ENCODE results near the gene FAAP100.
A peak's percentile ranks its signal among the peaks of the same experiment; 100 is the strongest.

FAAP100 gene

DNA sequence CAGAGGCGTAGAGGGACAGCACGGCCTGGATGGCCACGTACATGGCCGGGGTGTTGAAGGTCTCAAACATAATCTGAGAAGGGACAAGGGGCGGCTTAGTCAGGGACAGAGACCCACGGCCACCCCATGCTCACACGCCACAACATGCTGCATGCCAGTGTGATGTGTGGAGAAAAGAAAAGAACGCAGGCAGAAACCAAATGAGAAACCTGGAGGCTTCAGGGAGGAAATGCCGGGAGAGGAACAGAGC lies 40.7 kb downstream of the FAAP100 start:
- ChIA-PET POLR2A (interaction anchor here (1.0 to 7.5 kb wide), 7 partner anchors 12 to 219 kb away, joined by 3 to 66 read pairs (median 6); partner anchors contain the start of gene BAHCC1), CTCF (interaction anchor here (1.0 kb wide), 1 partner anchor 115 kb away, joined by 3 read pairs; no protein-coding TSS in a partner anchor)
- DNase-seq (ENCODE audit: extremely low spot score), result no peak
- no peak for TF ChIP-seq BHLHE40 (IDR thresholded peaks at IDR 0.05; ENCODE audit: borderline replicate concordance)
- no peak for TF ChIP-seq L3MBTL2 (conservative IDR thresholded peaks at IDR 0.05)
- TF ChIP-seq TARDBP (IDR thresholded peaks at IDR 0.05), result no peak
- no peak for TF ChIP-seq NFRKB (IDR thresholded peaks at IDR 0.05)
- no peak for TF ChIP-seq FOXA1 (IDR thresholded peaks at IDR 0.05)
- TF ChIP-seq ARNT (IDR thresholded peaks at IDR 0.05), result no peak
- TF ChIP-seq LEF1 (IDR thresholded peaks at IDR 0.05; ENCODE audit: borderline replicate concordance), result no peak
- no peak for TF ChIP-seq SP1 (IDR thresholded peaks at IDR 0.05)
- no peak for TF ChIP-seq HDGF (IDR thresholded peaks at IDR 0.05; ENCODE audit: borderline replicate concordance)
- no peak for TF ChIP-seq SUZ12 (IDR thresholded peaks at IDR 0.05)
- TF ChIP-seq FOXK2 (IDR thresholded peaks at IDR 0.05), result no peak
- no peak for TF ChIP-seq ZNF384 (IDR thresholded peaks at IDR 0.05)
- no peak for TF ChIP-seq FOXM1 (IDR thresholded peaks at IDR 0.05; ENCODE audit: borderline replicate concordance)
- TF ChIP-seq CTBP1 (IDR thresholded peaks at IDR 0.05; ENCODE audit: borderline replicate concordance), result no peak
- TF ChIP-seq, protein P1, sequence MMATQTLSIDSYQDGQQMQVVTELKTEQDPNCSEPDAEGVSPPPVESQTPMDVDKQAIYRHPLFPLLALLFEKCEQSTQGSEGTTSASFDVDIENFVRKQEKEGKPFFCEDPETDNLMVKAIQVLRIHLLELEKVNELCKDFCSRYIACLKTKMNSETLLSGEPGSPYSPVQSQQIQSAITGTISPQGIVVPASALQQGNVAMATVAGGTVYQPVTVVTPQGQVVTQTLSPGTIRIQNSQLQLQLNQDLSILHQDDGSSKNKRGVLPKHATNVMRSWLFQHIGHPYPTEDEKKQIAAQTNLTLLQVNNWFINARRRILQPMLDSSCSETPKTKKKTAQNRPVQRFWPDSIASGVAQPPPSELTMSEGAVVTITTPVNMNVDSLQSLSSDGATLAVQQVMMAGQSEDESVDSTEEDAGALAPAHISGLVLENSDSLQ (IDR thresholded peaks at IDR 0.05), result no peak
- TF ChIP-seq ELF4 (IDR thresholded peaks at IDR 0.05), result no peak

DNA sequence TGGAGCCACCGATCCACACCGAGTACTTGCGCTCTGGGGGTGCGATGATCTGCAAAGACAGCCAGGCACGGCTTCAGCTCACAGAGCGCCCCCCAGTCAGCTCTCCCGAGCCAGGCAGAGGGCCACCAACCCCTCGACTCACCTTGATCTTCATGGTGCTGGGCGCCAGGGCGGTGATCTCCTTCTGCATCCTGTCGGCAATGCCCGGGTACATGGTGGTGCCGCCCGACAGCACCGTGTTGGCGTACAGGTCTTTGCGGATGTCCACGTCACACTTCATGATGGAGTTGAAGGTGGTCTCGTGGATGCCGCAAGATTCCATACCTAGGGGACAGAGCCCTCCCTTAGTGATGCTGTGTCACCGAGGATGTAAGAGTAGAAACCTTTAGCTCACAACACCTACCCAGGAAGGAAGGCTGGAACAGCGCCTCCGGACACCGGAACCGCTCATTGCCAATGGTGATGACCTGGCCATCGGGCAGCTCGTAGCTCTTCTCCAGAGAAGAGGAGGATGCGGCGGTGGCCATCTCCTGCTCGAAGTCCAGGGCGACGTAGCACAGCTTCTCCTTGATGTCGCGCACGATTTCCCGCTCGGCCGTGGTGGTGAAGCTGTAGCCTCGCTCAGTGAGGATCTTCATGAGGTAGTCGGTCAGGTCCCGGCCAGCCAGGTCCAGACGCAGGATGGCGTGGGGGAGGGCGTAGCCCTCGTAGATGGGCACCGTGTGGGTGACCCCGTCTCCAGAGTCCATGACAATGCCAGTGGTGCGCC lies 41.2 kb downstream of the FAAP100 start:
- ChIA-PET CTCF (interaction anchor here (1.0 to 1.2 kb wide), 2 partner anchors 26 to 114 kb away, joined by 3 to 6 read pairs; no protein-coding TSS in a partner anchor), POLR2A (interaction anchor here (0.8 to 7.5 kb wide), 10 partner anchors 11 to 272 kb away, joined by 3 to 66 read pairs (median 4); partner anchors contain the start of genes BAHCC1, FAAP100 and NDUFAF8)
- no peak for DNase-seq (ENCODE audit: extremely low spot score)
- TF ChIP-seq CTBP1 (IDR thresholded peaks at IDR 0.05; ENCODE audit: borderline replicate concordance) (no peak), SUZ12 (IDR thresholded peaks at IDR 0.05) (no peak), ELF4 (IDR thresholded peaks at IDR 0.05) (no peak), TARDBP (IDR thresholded peaks at IDR 0.05) (no peak), ARNT (IDR thresholded peaks at IDR 0.05) (no peak), LEF1 (IDR thresholded peaks at IDR 0.05; ENCODE audit: borderline replicate concordance) (no peak), NFRKB (IDR thresholded peaks at IDR 0.05) (no peak), FOXA1 (IDR thresholded peaks at IDR 0.05) (no peak), HDGF (IDR thresholded peaks at IDR 0.05; ENCODE audit: borderline replicate concordance) (no peak), FOXM1 (IDR thresholded peaks at IDR 0.05; ENCODE audit: borderline replicate concordance) (no peak), L3MBTL2 (conservative IDR thresholded peaks at IDR 0.05) (no peak)
- TF ChIP-seq, protein P1 (IDR thresholded peaks at IDR 0.05), result no peak

DNA sequence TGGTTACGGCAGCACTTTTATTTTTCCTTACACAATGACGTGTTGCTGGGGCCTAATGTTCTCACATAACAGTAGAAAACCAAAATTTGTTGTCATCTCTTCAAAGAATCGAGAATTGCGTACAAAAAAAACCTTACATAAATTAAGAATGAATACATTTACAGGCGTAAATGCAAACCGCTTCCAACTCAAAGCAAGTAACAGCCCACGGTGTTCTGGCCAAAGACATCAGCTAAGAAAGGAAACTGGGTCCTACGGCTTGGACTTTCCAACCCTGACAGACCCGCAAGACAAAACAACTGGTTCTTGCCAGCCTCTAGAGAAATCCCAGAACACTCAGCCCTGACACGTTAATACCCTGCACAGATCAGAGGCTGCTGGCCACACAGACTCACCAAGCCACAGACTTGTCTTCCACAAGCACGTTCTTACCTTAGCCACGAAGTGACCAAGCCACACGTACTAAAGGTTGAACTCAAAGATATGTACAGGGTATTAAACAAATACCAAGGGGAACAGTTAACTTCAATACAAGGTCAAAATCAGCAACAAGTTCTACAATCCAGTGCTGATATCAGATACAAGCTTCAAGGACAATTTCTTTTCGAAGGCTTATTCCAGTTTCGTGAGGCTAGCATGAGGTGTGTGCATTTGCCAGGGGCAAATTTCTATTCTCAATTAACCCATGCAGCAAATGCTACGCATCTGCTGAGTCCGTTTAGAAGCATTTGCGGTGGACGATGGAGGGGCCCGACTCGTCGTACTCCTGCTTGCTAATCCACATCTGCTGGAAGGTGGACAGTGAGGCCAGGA lies 42.0 kb downstream of the FAAP100 start:
- ChIA-PET CTCF (interaction anchor here (1.0 to 1.2 kb wide), 2 partner anchors 25 to 113 kb away, joined by 3 to 6 read pairs; no protein-coding TSS in a partner anchor), POLR2A (interaction anchor here (0.8 to 3.2 kb wide), 10 partner anchors 10 to 271 kb away, joined by 3 to 18 read pairs (median 6); partner anchors contain the start of genes BAHCC1, FAAP100 and NDUFAF8)
- TF ChIP-seq SUZ12 (IDR thresholded peaks at IDR 0.05) (no peak), CTBP1 (IDR thresholded peaks at IDR 0.05; ENCODE audit: borderline replicate concordance) (no peak), FOXK2 (IDR thresholded peaks at IDR 0.05) (no peak), FOXA1 (IDR thresholded peaks at IDR 0.05) (no peak), ZNF384 (IDR thresholded peaks at IDR 0.05) (no peak), ARNT (IDR thresholded peaks at IDR 0.05) (no peak)
- no peak for DNase-seq (ENCODE audit: extremely low spot score)

DNA sequence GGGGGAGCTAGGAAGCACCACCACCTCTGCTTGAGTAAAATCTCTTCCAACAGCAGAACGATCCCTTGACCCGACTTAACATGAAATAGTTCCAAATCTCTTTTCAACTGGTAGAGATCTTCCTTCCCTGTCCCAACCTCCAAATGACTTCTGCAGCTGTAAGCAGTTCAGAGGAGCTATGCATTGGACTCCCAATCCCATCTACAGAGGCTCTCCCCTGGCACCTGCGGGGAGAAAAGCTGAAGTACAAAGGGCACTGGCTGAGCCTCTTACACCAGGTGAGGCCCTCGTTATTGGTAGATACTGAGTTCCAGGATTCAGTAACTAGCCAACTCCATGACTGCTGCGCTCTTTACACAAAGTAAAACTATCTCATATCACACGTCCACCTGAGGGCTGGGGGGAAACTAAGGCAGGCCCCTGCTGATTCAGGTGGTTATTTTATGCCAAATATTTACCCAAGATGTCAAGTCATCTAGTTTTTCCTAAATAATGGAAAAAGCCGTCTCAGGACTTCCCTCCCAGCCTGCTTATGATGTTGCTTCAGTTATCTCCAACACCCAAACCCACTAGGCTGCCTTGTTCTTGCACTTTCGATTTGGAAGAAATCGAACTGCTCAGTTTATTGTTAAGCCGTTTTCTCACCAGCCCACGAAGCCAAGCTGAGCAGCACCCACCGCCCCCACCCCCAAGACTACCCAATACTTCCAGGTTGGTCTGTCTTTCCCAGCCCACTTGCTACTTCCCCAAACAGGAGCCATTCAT lies 42.8 kb downstream of the FAAP100 start:
- TF ChIP-seq HDGF (IDR thresholded peaks at IDR 0.05; ENCODE audit: borderline replicate concordance) (no peak), NFRKB (IDR thresholded peaks at IDR 0.05) (no peak), LEF1 (IDR thresholded peaks at IDR 0.05; ENCODE audit: borderline replicate concordance) (no peak), FOXM1 (IDR thresholded peaks at IDR 0.05; ENCODE audit: borderline replicate concordance) (no peak), FOXA1 (IDR thresholded peaks at IDR 0.05) (no peak), BHLHE40 (IDR thresholded peaks at IDR 0.05; ENCODE audit: borderline replicate concordance) (no peak), L3MBTL2 (conservative IDR thresholded peaks at IDR 0.05) (peak; percentile 16), ZNF384 (IDR thresholded peaks at IDR 0.05) (no peak), SUZ12 (IDR thresholded peaks at IDR 0.05) (no peak)
- no peak for DNase-seq (ENCODE audit: extremely low spot score)
- ChIA-PET CTCF (interaction anchor here (0.6 kb wide), 1 partner anchor 34 kb away, joined by 5 read pairs; no protein-coding TSS in a partner anchor), POLR2A (interaction anchor here (0.7 to 2.6 kb wide), 7 partner anchors 9 to 112 kb away, joined by 3 to 16 read pairs (median 6); no protein-coding TSS in a partner anchor)

DNA sequence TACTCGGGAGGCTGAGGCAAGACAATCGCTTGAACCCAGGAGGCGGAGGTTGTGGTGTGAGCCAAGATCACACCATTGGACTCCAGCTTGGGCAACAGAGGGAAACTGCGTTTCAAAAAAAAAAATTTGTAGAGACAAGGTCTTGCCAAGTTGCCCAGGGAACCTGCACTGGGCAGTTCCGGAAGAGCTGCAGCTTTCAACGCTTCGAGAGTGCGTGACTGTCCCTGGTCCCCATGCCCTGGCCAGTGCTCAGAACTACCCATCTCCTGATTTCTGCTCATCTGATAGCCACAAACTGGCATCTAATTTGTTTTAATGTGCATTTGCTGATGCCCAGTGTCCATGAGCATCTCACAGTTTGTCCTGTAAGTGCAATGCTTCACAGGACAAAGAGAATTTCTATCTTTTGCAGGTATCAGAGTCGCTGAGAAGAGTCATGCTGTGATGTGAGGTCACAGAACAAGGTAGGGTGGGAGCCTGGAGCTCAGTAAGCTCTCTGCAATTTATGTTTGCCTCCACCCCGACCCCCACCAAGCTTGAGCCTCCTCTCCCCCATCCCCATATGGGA lies 43.4 kb downstream of the FAAP100 start:
- no peak for DNase-seq (ENCODE audit: extremely low spot score)
- TF ChIP-seq L3MBTL2 (conservative IDR thresholded peaks at IDR 0.05), result 0 out of 2 replicates have a peak, but pooled peaks have one; percentile 12
- TF ChIP-seq FOXA1 (IDR thresholded peaks at IDR 0.05), result no peak
- peak; percentile 12; the same call in 1 of the 2 replicates for TF ChIP-seq ELF4 (IDR thresholded peaks at IDR 0.05)
- peak; percentile 53; the same call in 1 of the 2 replicates for TF ChIP-seq NFRKB (IDR thresholded peaks at IDR 0.05)
- ChIA-PET CTCF (interaction anchor here (0.6 kb wide), 1 partner anchor 35 kb away, joined by 5 read pairs; no protein-coding TSS in a partner anchor), POLR2A (interaction anchor here (0.7 to 2.6 kb wide), 9 partner anchors 8 to 111 kb away, joined by 3 to 16 read pairs (median 6); no protein-coding TSS in a partner anchor)

Data from HEK293T (cell line).